ENCODE results near the gene TRAM2.

The TRAM2 gene

GRCh38 chr6:52595000-52595795 lies 18.3 kb upstream of the TRAM2 start:
- no peak; the same call in 1 of the 2 replicates for TF ChIP-seq CTCF (conservative IDR thresholded peaks at IDR 0.05; ENCODE audit: low read length)
- H3K4me3 ChIP-seq (ENCODE audit: low read length): peak overlapping the region; percentile 43
- peak; percentile 82 for DNase-seq (ENCODE audit: low read depth)

GRCh38 chr6:52594221-52594620 lies 17.4 kb upstream of the TRAM2 start:
- H3K4me3 ChIP-seq (ENCODE audit: low read length): no peak overlapping the region
- no peak for TF ChIP-seq CTCF (conservative IDR thresholded peaks at IDR 0.05; ENCODE audit: low read length)
- DNase-seq (ENCODE audit: low read depth): no peak

- DNase-seq (ENCODE audit: low read depth): no peak
- no peak for TF ChIP-seq CTCF (conservative IDR thresholded peaks at IDR 0.05; ENCODE audit: low read length)
- no peak overlapping the region for H3K4me3 ChIP-seq (ENCODE audit: low read length)
Measured at GRCh38 chr6:52591832-52592231, 15.0 kb upstream of the TRAM2 start.

- DNase-seq (ENCODE audit: low read depth): peak; percentile 95
- H3K4me3 ChIP-seq (ENCODE audit: low read length): no peak overlapping the region
- peak; percentile 33 for TF ChIP-seq CTCF (conservative IDR thresholded peaks at IDR 0.05; ENCODE audit: low read length)
Measured at GRCh38 chr6:52590152-52590891, 13.5 kb upstream of the TRAM2 start.

GRCh38 chr6:52588710-52589091 lies 11.8 kb upstream of the TRAM2 start:
- no peak for DNase-seq (ENCODE audit: low read depth)
- no peak for TF ChIP-seq CTCF (conservative IDR thresholded peaks at IDR 0.05; ENCODE audit: low read length)
- no peak overlapping the region for H3K4me3 ChIP-seq (ENCODE audit: low read length)

- DNase-seq (ENCODE audit: low read depth): no peak
- no peak for TF ChIP-seq CTCF (conservative IDR thresholded peaks at IDR 0.05; ENCODE audit: low read length)
- H3K4me3 ChIP-seq (ENCODE audit: low read length): no peak overlapping the region
Measured at GRCh38 chr6:52588087-52588709, 11.3 kb upstream of the TRAM2 start.
